NCI-H2171 (cell line): ENCODE data around the gene TNS3.

Experiments
- DNase-seq: peaks from one replicate; lab custom pipeline; 2025; lab: John Stamatoyannopoulos, UW

Gene TNS3

GRCh38 chr7:47521816-47522561 is 59.9 kb downstream of the TNS3 start:
- DNase-seq, result no peak

GRCh38 chr7:47521011-47521795 is 60.7 kb downstream of the TNS3 start:
- DNase-seq, result no peak

GRCh38 chr7:47520406-47520805 is 61.5 kb downstream of the TNS3 start:
- DNase-seq, result no peak

GRCh38 chr7:47518827-47519226 is 63.1 kb downstream of the TNS3 start:
- no peak for DNase-seq

GRCh38 chr7:47517821-47518480 is 64.0 kb downstream of the TNS3 start:
- no peak for DNase-seq

- DNase-seq, result no peak
Observed at GRCh38 chr7:47516985-47517600, 64.8 kb downstream of the TNS3 start.

GRCh38 chr7:47516386-47516785 is 65.5 kb downstream of the TNS3 start:
- DNase-seq, result no peak

GRCh38 chr7:47515305-47515834 is 66.5 kb downstream of the TNS3 start:
- no peak for DNase-seq

GRCh38 chr7:47514818-47515217 is 67.1 kb downstream of the TNS3 start:
- DNase-seq, result no peak

GRCh38 chr7:47514367-47514766 is 67.5 kb downstream of the TNS3 start:
- DNase-seq, result no peak

GRCh38 chr7:47513741-47514241 is 68.1 kb downstream of the TNS3 start:
- DNase-seq, result no peak

GRCh38 chr7:47512481-47513176 is 69.3 kb downstream of the TNS3 start:
- DNase-seq, result no peak

- no peak for DNase-seq
Observed at GRCh38 chr7:47511699-47512370, 70.1 kb downstream of the TNS3 start.

GRCh38 chr7:47510786-47511185 is 71.1 kb downstream of the TNS3 start:
- DNase-seq, result no peak

GRCh38 chr7:47510192-47510591 is 71.7 kb downstream of the TNS3 start:
- DNase-seq, result no peak

GRCh38 chr7:47509571-47509970 is 72.3 kb downstream of the TNS3 start:
- DNase-seq, result no peak

- DNase-seq, result no peak
Observed at GRCh38 chr7:47508389-47509380, 73.2 kb downstream of the TNS3 start.

- no peak for DNase-seq
Observed at GRCh38 chr7:47507522-47507921, 74.4 kb downstream of the TNS3 start.
